ENCODE measurements around the gene ALK.

The ALK gene

DNA sequence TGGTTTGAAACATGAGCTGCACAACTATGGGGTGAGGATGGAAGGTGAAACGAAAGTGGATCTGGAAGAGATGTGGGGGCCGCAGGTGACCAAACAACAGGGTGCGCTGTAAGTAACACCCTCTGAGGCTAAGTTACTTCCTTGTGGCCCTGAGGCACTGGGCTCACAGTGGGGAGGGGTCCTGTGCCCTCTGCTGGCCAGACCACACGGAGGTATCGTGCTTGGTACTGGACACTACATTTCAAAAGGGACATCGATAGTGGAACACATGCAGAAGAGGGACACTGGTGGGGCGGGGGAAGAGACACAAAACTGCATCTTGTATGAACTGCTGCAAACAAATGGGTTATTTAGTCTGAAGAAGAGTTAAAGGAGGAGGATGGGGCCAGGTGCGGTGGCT, 695.6 kb downstream of the ALK start:
- Histone ChIP-seq H3K36me3 (ENCODE audit: insufficient read depth, low read length) (no peaks in the 10 kb centered on the region), H3K9me3 (ENCODE audit: low read length) (no peaks in the 10 kb centered on the region), H3K4me2 (ENCODE audit: low read length) (no peak overlapping the region), H3F3A (ENCODE audit: insufficient read depth, low read length) (no peaks in the 10 kb centered on the region), H3K79me2 (ENCODE audit: insufficient read depth, low read length) (no peaks in the 10 kb centered on the region), H3K27ac (ENCODE audit: low read depth, low read length, poor library complexity, severe bottlenecking) (no peak overlapping the region), H4K20me1 (ENCODE audit: insufficient read depth, low read length) (no peaks in the 10 kb centered on the region), H2AFZ (ENCODE audit: low read length) (no peak overlapping the region), H3K4me3 (ENCODE audit: low read depth, low read length, poor library complexity, severe bottlenecking) (no peak overlapping the region), H3K27me3 (ENCODE audit: insufficient read depth, low read length) (no peaks in the 10 kb centered on the region; the same call in 1 of the 2 replicates), H3K9ac (ENCODE audit: low read length) (no peak overlapping the region), H3K9me2 (ENCODE audit: low read depth, low read length) (no peaks in the 10 kb centered on the region), H3K4me1 (ENCODE audit: insufficient read depth, low read length, severe bottlenecking) (no peaks in the 10 kb centered on the region)
- TF ChIP-seq, protein P1, sequence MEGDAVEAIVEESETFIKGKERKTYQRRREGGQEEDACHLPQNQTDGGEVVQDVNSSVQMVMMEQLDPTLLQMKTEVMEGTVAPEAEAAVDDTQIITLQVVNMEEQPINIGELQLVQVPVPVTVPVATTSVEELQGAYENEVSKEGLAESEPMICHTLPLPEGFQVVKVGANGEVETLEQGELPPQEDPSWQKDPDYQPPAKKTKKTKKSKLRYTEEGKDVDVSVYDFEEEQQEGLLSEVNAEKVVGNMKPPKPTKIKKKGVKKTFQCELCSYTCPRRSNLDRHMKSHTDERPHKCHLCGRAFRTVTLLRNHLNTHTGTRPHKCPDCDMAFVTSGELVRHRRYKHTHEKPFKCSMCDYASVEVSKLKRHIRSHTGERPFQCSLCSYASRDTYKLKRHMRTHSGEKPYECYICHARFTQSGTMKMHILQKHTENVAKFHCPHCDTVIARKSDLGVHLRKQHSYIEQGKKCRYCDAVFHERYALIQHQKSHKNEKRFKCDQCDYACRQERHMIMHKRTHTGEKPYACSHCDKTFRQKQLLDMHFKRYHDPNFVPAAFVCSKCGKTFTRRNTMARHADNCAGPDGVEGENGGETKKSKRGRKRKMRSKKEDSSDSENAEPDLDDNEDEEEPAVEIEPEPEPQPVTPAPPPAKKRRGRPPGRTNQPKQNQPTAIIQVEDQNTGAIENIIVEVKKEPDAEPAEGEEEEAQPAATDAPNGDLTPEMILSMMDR (IDR thresholded peaks at IDR 0.05; ENCODE audit: low read length): no peak
- no peak for TF ChIP-seq EZH2 (IDR thresholded peaks at IDR 0.05; ENCODE audit: borderline replicate concordance, low read length)

GRCh38 chr2:29224693-29225551, 696.5 kb downstream of the ALK start:
- Histone ChIP-seq H3K9ac (ENCODE audit: low read length) (no peak overlapping the region), H3K27me3 (ENCODE audit: insufficient read depth, low read length) (no peaks in the 10 kb centered on the region; the same call in 1 of the 2 replicates), H3K27ac (ENCODE audit: low read depth, low read length, poor library complexity, severe bottlenecking) (no peak overlapping the region), H3K4me3 (ENCODE audit: low read depth, low read length, poor library complexity, severe bottlenecking) (no peak overlapping the region), H3K4me2 (ENCODE audit: low read length) (no peak overlapping the region), H3K9me2 (ENCODE audit: low read depth, low read length) (no peaks in the 10 kb centered on the region), H3K4me1 (ENCODE audit: insufficient read depth, low read length, severe bottlenecking) (no peaks in the 10 kb centered on the region), H2AFZ (ENCODE audit: low read length) (no peak overlapping the region), H3K9me3 (ENCODE audit: low read length) (no peaks in the 10 kb centered on the region), H3K79me2 (ENCODE audit: insufficient read depth, low read length) (no peaks in the 10 kb centered on the region), H3F3A (ENCODE audit: insufficient read depth, low read length) (no peaks in the 10 kb centered on the region), H4K20me1 (ENCODE audit: insufficient read depth, low read length) (no peaks in the 10 kb centered on the region), H3K36me3 (ENCODE audit: insufficient read depth, low read length) (no peaks in the 10 kb centered on the region)
- TF ChIP-seq, protein P1 (IDR thresholded peaks at IDR 0.05; ENCODE audit: low read length): no peak
- no peak for TF ChIP-seq EZH2 (IDR thresholded peaks at IDR 0.05; ENCODE audit: borderline replicate concordance, low read length)

GRCh38 chr2:29223851-29224692, 697.3 kb downstream of the ALK start:
- Histone ChIP-seq H3K9me3 (ENCODE audit: low read length) (no peaks in the 10 kb centered on the region), H3K4me2 (ENCODE audit: low read length) (no peak overlapping the region), H3F3A (ENCODE audit: insufficient read depth, low read length) (no peaks in the 10 kb centered on the region), H4K20me1 (ENCODE audit: insufficient read depth, low read length) (no peaks in the 10 kb centered on the region), H3K4me1 (ENCODE audit: insufficient read depth, low read length, severe bottlenecking) (no peaks in the 10 kb centered on the region), H2AFZ (ENCODE audit: low read length) (no peak overlapping the region), H3K27ac (ENCODE audit: low read depth, low read length, poor library complexity, severe bottlenecking) (no peak overlapping the region), H3K9ac (ENCODE audit: low read length) (no peak overlapping the region), H3K79me2 (ENCODE audit: insufficient read depth, low read length) (no peaks in the 10 kb centered on the region), H3K9me2 (ENCODE audit: low read depth, low read length) (no peaks in the 10 kb centered on the region), H3K27me3 (ENCODE audit: insufficient read depth, low read length) (no peaks in the 10 kb centered on the region; the same call in 1 of the 2 replicates), H3K4me3 (ENCODE audit: low read depth, low read length, poor library complexity, severe bottlenecking) (no peak overlapping the region), H3K36me3 (ENCODE audit: insufficient read depth, low read length) (no peaks in the 10 kb centered on the region)
- no peak for TF ChIP-seq EZH2 (IDR thresholded peaks at IDR 0.05; ENCODE audit: borderline replicate concordance, low read length)
- TF ChIP-seq, protein P1 (IDR thresholded peaks at IDR 0.05; ENCODE audit: low read length): no peak
